ENCODE results near the gene POTEI. TPM values are rescaled to one million over a fixed set of nuclear protein-coding genes. Genes with fewer than 3 reads are reported as not detected.
"Not testable (repeated sequence)": the region's sequence is repeated elsewhere in the genome, so short reads cannot be mapped to it uniquely, and the experiment has no call there.

The POTEI gene
- total and polyA plus RNA-seq, 7 experiments from 2014 or later = not detected

GRCh38 chr2:130542789-130543188 lies 33.7 kb upstream of the POTEI start:
- H3K27ac ChIP-seq (ENCODE audit: low read depth, low read length); POLR2A ChIA-PET; ATAC-seq; H3K9me3 Mint-ChIP-seq; H3K9me3 ChIP-seq (ENCODE audit: control insufficient read depth in 2 of 3, low read length in 3 of 3); H3K4me1 ChIP-seq (ENCODE audit: control insufficient read depth in 2 of 2, insufficient read depth in 2 of 2, low read length in 2 of 2); H3K36me3 Mint-ChIP-seq; H3K27me3 Mint-ChIP-seq; H3K4me3 ChIP-seq (ENCODE audit: low read length); CTCF ChIA-PET; DNase-seq; H3K4me1 Mint-ChIP-seq; H3K4me3 Mint-ChIP-seq; H3K36me3 ChIP-seq (ENCODE audit: control insufficient read depth in 2 of 3, insufficient read depth in 3 of 3, low read length in 3 of 3); intact Hi-C loops (cut with micrococcal nuclease); H3K27me3 ChIP-seq (ENCODE audit: control insufficient read depth in 2 of 2, insufficient read depth in 2 of 2, low read length in 2 of 2); H3K27ac Mint-ChIP-seq: not testable (repeated sequence)

- CTCF ChIA-PET; H3K9me3 Mint-ChIP-seq; H3K9me3 ChIP-seq (ENCODE audit: control insufficient read depth in 2 of 3, low read length in 3 of 3); H3K4me1 Mint-ChIP-seq; ATAC-seq; H3K36me3 ChIP-seq (ENCODE audit: control insufficient read depth in 2 of 3, insufficient read depth in 3 of 3, low read length in 3 of 3); intact Hi-C loops (cut with micrococcal nuclease); H3K4me3 Mint-ChIP-seq; H3K36me3 Mint-ChIP-seq; DNase-seq; POLR2A ChIA-PET; H3K27ac Mint-ChIP-seq; H3K4me1 ChIP-seq (ENCODE audit: control insufficient read depth in 2 of 2, insufficient read depth in 2 of 2, low read length in 2 of 2); H3K27me3 ChIP-seq (ENCODE audit: control insufficient read depth in 2 of 2, insufficient read depth in 2 of 2, low read length in 2 of 2); H3K27ac ChIP-seq (ENCODE audit: low read depth, low read length); H3K27me3 Mint-ChIP-seq; H3K4me3 ChIP-seq (ENCODE audit: low read length): not testable (repeated sequence)
These were observed 29.1 kb upstream of the POTEI start for GRCh38 chr2:130538271-130538670.

- H3K27ac ChIP-seq (ENCODE audit: low read depth, low read length); H3K4me1 Mint-ChIP-seq; POLR2A ChIA-PET; H3K4me1 ChIP-seq (ENCODE audit: control insufficient read depth in 2 of 2, insufficient read depth in 2 of 2, low read length in 2 of 2); H3K4me3 ChIP-seq (ENCODE audit: low read length); H3K9me3 Mint-ChIP-seq; H3K9me3 ChIP-seq (ENCODE audit: control insufficient read depth in 2 of 3, low read length in 3 of 3); H3K27ac Mint-ChIP-seq; CTCF ChIA-PET; DNase-seq; H3K36me3 Mint-ChIP-seq; H3K27me3 ChIP-seq (ENCODE audit: control insufficient read depth in 2 of 2, insufficient read depth in 2 of 2, low read length in 2 of 2); ATAC-seq; H3K4me3 Mint-ChIP-seq; H3K36me3 ChIP-seq (ENCODE audit: control insufficient read depth in 2 of 3, insufficient read depth in 3 of 3, low read length in 3 of 3); intact Hi-C loops (cut with micrococcal nuclease); H3K27me3 Mint-ChIP-seq: not testable (repeated sequence)
These were observed 27.5 kb upstream of the POTEI start for GRCh38 chr2:130536654-130537053.

DNA sequence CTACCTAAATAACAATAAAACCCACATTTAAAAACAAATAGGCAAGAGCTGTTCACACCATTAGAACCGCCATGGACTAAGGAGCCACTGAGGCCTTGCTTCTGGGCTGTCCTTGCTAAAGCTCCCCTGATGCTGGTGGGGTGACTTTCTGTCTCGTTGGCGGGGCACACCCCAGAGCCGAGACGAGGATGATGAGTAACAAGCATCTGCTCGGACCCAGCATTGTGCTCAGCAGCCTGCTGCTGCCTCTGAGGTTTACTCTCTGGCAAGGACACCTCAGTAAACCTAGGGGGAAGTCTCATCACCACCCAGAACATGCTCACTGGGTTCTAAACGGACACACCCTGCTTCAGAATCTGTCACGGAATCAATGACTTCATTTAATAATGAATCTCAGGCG lies 22.5 kb upstream of the POTEI start:
- H3K9me3 Mint-ChIP-seq; POLR2A ChIA-PET; intact Hi-C loops (cut with micrococcal nuclease); H3K4me3 ChIP-seq (ENCODE audit: low read length); H3K27me3 ChIP-seq (ENCODE audit: control insufficient read depth in 2 of 2, insufficient read depth in 2 of 2, low read length in 2 of 2); H3K27ac Mint-ChIP-seq; H3K4me1 ChIP-seq (ENCODE audit: control insufficient read depth in 2 of 2, insufficient read depth in 2 of 2, low read length in 2 of 2); H3K36me3 Mint-ChIP-seq; H3K36me3 ChIP-seq (ENCODE audit: control insufficient read depth in 2 of 3, insufficient read depth in 3 of 3, low read length in 3 of 3); H3K4me3 Mint-ChIP-seq; CTCF ChIA-PET; DNase-seq; H3K27me3 Mint-ChIP-seq; H3K9me3 ChIP-seq (ENCODE audit: control insufficient read depth in 2 of 3, low read length in 3 of 3); H3K27ac ChIP-seq (ENCODE audit: low read depth, low read length); H3K4me1 Mint-ChIP-seq: not testable (repeated sequence)
- peak; percentile 31 for ATAC-seq

DNA sequence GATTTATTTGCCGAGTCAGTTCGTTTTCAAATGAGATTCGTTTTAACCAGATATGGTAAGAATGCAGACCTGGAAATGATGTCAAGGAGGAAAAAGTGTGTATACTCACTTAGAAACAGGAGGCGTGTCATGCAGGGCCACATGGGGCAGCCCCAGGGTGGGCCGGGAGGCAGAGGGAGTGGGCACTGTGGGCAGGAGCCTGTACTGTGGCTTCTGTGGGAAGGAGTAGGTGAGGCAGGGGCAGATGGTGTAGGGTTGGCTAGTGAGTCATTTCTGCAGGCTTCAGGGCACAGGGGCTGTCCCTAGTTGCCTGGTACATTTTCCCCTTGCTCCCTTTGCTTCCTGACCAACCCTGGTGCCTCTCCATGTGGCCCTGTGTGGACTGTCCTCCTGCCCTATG lies 22.1 kb upstream of the POTEI start:
- H3K27me3 ChIP-seq (ENCODE audit: control insufficient read depth in 2 of 2, insufficient read depth in 2 of 2, low read length in 2 of 2); H3K4me1 Mint-ChIP-seq; intact Hi-C loops (cut with micrococcal nuclease); DNase-seq; H3K9me3 ChIP-seq (ENCODE audit: control insufficient read depth in 2 of 3, low read length in 3 of 3); H3K4me3 ChIP-seq (ENCODE audit: low read length); H3K36me3 ChIP-seq (ENCODE audit: control insufficient read depth in 2 of 3, insufficient read depth in 3 of 3, low read length in 3 of 3); H3K27ac ChIP-seq (ENCODE audit: low read depth, low read length); H3K27ac Mint-ChIP-seq; H3K4me1 ChIP-seq (ENCODE audit: control insufficient read depth in 2 of 2, insufficient read depth in 2 of 2, low read length in 2 of 2); H3K4me3 Mint-ChIP-seq; H3K36me3 Mint-ChIP-seq; H3K27me3 Mint-ChIP-seq; H3K9me3 Mint-ChIP-seq; POLR2A ChIA-PET; CTCF ChIA-PET: not testable (repeated sequence)
- peak; percentile 61 for ATAC-seq

DNA sequence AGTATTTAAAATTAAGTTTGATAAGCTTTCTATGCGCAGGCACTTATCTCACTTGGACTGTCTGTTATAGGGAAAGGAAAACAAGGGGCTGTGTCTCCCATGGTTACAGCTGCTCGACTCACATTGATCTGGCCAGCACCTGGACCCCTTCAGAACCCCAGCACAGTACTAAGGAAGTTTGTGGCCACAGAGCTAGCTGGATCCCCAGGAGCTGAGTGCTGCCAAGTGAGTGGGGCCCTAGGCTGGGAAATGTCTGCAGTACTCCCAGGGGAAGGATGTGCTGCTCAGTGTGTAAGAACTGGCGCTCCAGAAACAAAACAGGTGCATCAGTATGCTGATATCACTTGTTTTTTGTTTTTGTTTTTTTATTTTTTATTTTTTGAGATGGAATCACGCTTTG lies 21.1 kb upstream of the POTEI start:
- H3K36me3 Mint-ChIP-seq; H3K36me3 ChIP-seq (ENCODE audit: control insufficient read depth in 2 of 3, insufficient read depth in 3 of 3, low read length in 3 of 3); H3K27ac ChIP-seq (ENCODE audit: low read depth, low read length); H3K9me3 ChIP-seq (ENCODE audit: control insufficient read depth in 2 of 3, low read length in 3 of 3); DNase-seq; H3K4me1 ChIP-seq (ENCODE audit: control insufficient read depth in 2 of 2, insufficient read depth in 2 of 2, low read length in 2 of 2); CTCF ChIA-PET; H3K4me3 ChIP-seq (ENCODE audit: low read length); H3K27me3 ChIP-seq (ENCODE audit: control insufficient read depth in 2 of 2, insufficient read depth in 2 of 2, low read length in 2 of 2); H3K27me3 Mint-ChIP-seq; H3K9me3 Mint-ChIP-seq; H3K4me1 Mint-ChIP-seq; ATAC-seq; POLR2A ChIA-PET; H3K27ac Mint-ChIP-seq; H3K4me3 Mint-ChIP-seq; intact Hi-C loops (cut with micrococcal nuclease): not testable (repeated sequence)

- H3K27ac ChIP-seq (ENCODE audit: low read depth, low read length); ATAC-seq; H3K4me1 Mint-ChIP-seq; intact Hi-C loops (cut with micrococcal nuclease); H3K27me3 ChIP-seq (ENCODE audit: control insufficient read depth in 2 of 2, insufficient read depth in 2 of 2, low read length in 2 of 2); POLR2A ChIA-PET; H3K36me3 ChIP-seq (ENCODE audit: control insufficient read depth in 2 of 3, insufficient read depth in 3 of 3, low read length in 3 of 3); H3K27ac Mint-ChIP-seq; H3K4me3 Mint-ChIP-seq; H3K9me3 Mint-ChIP-seq; CTCF ChIA-PET; H3K9me3 ChIP-seq (ENCODE audit: control insufficient read depth in 2 of 3, low read length in 3 of 3); H3K27me3 Mint-ChIP-seq; H3K36me3 Mint-ChIP-seq; H3K4me3 ChIP-seq (ENCODE audit: low read length); DNase-seq; H3K4me1 ChIP-seq (ENCODE audit: control insufficient read depth in 2 of 2, insufficient read depth in 2 of 2, low read length in 2 of 2): not testable (repeated sequence)
These were observed 20.4 kb upstream of the POTEI start for GRCh38 chr2:130529545-130529944.
